Naive thymus-derived CD4-positive, alpha-beta T cell (primary cell): Measurements from ENCODE around the gene SOX4. TPM values are rescaled to one million over a fixed set of nuclear protein-coding genes. Genes with fewer than 3 reads are reported as not detected.

ENCODE experiments used
- ATAC-seq: fragments of 150-1000 bp; cut with Tn5 transposase; 2 replicates; pipeline ENCODE4 v1.10.0; 2021; ENCODE audit warnings: mild to moderate bottlenecking, moderate library complexity
- CTCF ChIA-PET: fragments of 350-600 bp; sonication (Branson Sonifier 250); formaldehyde crosslinking; loops from one replicate; lab custom pipeline; 2021; ENCODE audit warnings: antibody characterized with exemption; lab: Charles Lee
- POLR2A ChIA-PET: fragments of 350-600 bp; sonication (Branson Sonifier 250); formaldehyde crosslinking; loops from one replicate; lab custom pipeline; 2021; ENCODE audit warnings: antibody characterized with exemption, inconsistent platforms; lab: Charles Lee
- DNase-seq, 9 donors: peaks; one replicate each; pipeline versions ENCODE4 v3.0.0 to v3.0.0-alpha.2; 2020 to 2022; ENCODE audit warnings: mixed read lengths in 1 of 9
- H3K27ac ChIP-seq: one replicate; pipeline ENCODE4 v1.7.0; 2013; ENCODE audit warnings: mild to moderate bottlenecking, low read depth, low read length, moderate library complexity
- H3K27me3 ChIP-seq, 2 donors: one replicate each; pipeline ENCODE4 v1.7.0; 2013; ENCODE audit warnings: low read length in 2 of 2, mild to moderate bottlenecking in 2 of 2, moderate library complexity in 2 of 2; ENCODE audit not compliant: control insufficient read depth in 2 of 2, insufficient read depth in 2 of 2
- H3K36me3 ChIP-seq, 3 experiments: 1 replicate in 2 of 3; 2 replicates in 1 of 3; pipeline ENCODE4 v1.7.0; 2013; ENCODE audit warnings: low read length in 3 of 3, mild to moderate bottlenecking in 3 of 3, moderate library complexity in 1 of 3; ENCODE audit not compliant: insufficient read depth in 3 of 3, control insufficient read depth in 2 of 3
- H3K4me1 ChIP-seq, 2 donors: one replicate each; pipeline ENCODE4 v1.7.0; 2013; ENCODE audit warnings: low read length in 2 of 2, mild to moderate bottlenecking in 2 of 2, moderate library complexity in 1 of 2; ENCODE audit not compliant: control insufficient read depth in 2 of 2, insufficient read depth in 2 of 2
- H3K4me3 ChIP-seq: 2 replicates; pipeline ENCODE4 v1.7.0; 2013; ENCODE audit warnings: mild to moderate bottlenecking, low read length
- H3K9me3 ChIP-seq, 3 experiments: 1 replicate in 2 of 3; 2 replicates in 1 of 3; pipeline ENCODE4 v1.7.0; 2013; ENCODE audit warnings: low read length in 3 of 3; ENCODE audit not compliant: control insufficient read depth in 2 of 3
- H3K27ac Mint-ChIP-seq, 9 donors: one replicate each; pipeline ENCODE4 v1.8.0; 2020 to 2022; ENCODE audit warnings: mixed read lengths in 9 of 9, mild to moderate bottlenecking in 8 of 9, moderate library complexity in 5 of 9, inconsistent platforms in 2 of 9
- H3K27me3 Mint-ChIP-seq, 5 donors: one replicate each; pipeline ENCODE4 v1.8.0; 2021 to 2022; ENCODE audit warnings: mixed read lengths in 5 of 5, mild to moderate bottlenecking in 1 of 5
- H3K36me3 Mint-ChIP-seq, 5 donors: one replicate each; pipeline ENCODE4 v1.8.0; 2020 to 2022; ENCODE audit warnings: mixed read lengths in 5 of 5, mild to moderate bottlenecking in 3 of 5, inconsistent platforms in 1 of 5
- H3K4me1 Mint-ChIP-seq, 7 donors: one replicate each; pipeline ENCODE4 v1.8.0; 2020 to 2022; ENCODE audit warnings: mixed read lengths in 7 of 7, mild to moderate bottlenecking in 3 of 7, inconsistent platforms in 1 of 7
- H3K4me3 Mint-ChIP-seq, 10 donors: one replicate each; pipeline ENCODE4 v1.8.0; 2020 to 2022; ENCODE audit warnings: mild to moderate bottlenecking in 10 of 10, mixed read lengths in 10 of 10, moderate library complexity in 6 of 10, inconsistent platforms in 2 of 10
- H3K9me3 Mint-ChIP-seq, 11 donors: one replicate each; pipeline ENCODE4 v1.8.0; 2020 to 2022; ENCODE audit warnings: mixed read lengths in 11 of 11, mild to moderate bottlenecking in 4 of 11, inconsistent platforms in 1 of 11, moderate library complexity in 1 of 11
- intact Hi-C, 2 donors: fragments of 100-400 bp; cut with micrococcal nuclease; formaldehyde crosslinking; loops; one replicate each; pipeline ENCODE4 v1.15.1; 2023
- polyA plus RNA-seq, 2 donors: library from polyadenylated mRNA; unstranded; fragments of 300-500 nt; fragmentation: Illumina TruSeq; gene quantifications; one replicate each; pipeline ENCODE4 v1.2.3, GENCODE V29; 2021
- total RNA-seq, 6 experiments: library from RNA in 5 of 6; stranded (reverse) in 5 of 6; gene quantifications; 1 replicate in 5 of 6; 2 replicates in 1 of 6; pipeline ENCODE4 v1.2.3 and lab custom pipeline; 2021 to 2026

The SOX4 gene
- total and polyA plus RNA-seq, 7 experiments from 2014 or later, result 0.73 to 11.0 (median 1.4) TPM

DNA sequence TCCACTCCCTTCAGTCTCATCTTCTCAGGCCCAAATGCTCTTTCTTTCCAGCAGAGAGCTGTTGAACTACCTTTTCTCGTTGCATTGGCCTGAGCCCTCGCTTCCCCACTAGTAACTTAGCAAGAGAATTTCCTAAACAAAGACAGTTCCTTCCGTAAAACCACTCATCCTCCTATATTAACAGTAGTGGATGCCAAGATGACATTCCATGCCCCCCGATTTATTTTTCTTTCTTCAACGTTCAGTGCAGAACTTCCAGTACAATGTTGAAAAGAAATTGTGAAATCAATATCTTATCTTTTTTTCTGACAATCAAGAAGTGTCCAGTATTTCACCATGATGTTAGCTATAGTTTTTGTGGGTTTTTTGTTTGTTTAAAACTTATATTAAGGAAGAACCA is 45.8 kb downstream of the SOX4 start:
- no peaks in the 10 kb centered on the region for H3K36me3 ChIP-seq
- H3K27ac Mint-ChIP-seq, result no peak overlapping the region
- CTCF ChIA-PET, result no interaction called here
- no peak overlapping the region for H3K4me3 Mint-ChIP-seq
- ATAC-seq (no peak), DNase-seq (no peak)
- POLR2A ChIA-PET, result interaction anchor here (0.6 kb wide), 1 partner anchor 17 kb away, joined by 3 read pairs; no protein-coding TSS in a partner anchor
- no peaks in the 10 kb centered on the region for H3K9me3 Mint-ChIP-seq
- H3K4me1 ChIP-seq, result no peaks in the 10 kb centered on the region
- no peak overlapping the region for H3K27ac ChIP-seq
- H3K27me3 Mint-ChIP-seq, result peaks cover 0 to 2% (median 0%) of the 10 kb centered on the region in 5 donors
- no peaks in the 10 kb centered on the region for H3K4me1 Mint-ChIP-seq
- no peaks in the 10 kb centered on the region for H3K9me3 ChIP-seq
- H3K36me3 Mint-ChIP-seq, result peaks cover 0 to 4% (median 0%) of the 10 kb centered on the region in 5 donors
- intact Hi-C loops, result no loop called here
- no peak overlapping the region for H3K4me3 ChIP-seq
- no peaks in the 10 kb centered on the region for H3K27me3 ChIP-seq
